ENCODE results near the gene UPK1A. TPM values are rescaled to one million over a fixed set of nuclear protein-coding genes. Genes with fewer than 3 reads are reported as not detected.
A peak's percentile ranks its signal among the peaks of the same experiment; 100 is the strongest.

The UPK1A gene
- total RNA-seq, 1 donor from 2014 or later: 0.18 TPM

DNA sequence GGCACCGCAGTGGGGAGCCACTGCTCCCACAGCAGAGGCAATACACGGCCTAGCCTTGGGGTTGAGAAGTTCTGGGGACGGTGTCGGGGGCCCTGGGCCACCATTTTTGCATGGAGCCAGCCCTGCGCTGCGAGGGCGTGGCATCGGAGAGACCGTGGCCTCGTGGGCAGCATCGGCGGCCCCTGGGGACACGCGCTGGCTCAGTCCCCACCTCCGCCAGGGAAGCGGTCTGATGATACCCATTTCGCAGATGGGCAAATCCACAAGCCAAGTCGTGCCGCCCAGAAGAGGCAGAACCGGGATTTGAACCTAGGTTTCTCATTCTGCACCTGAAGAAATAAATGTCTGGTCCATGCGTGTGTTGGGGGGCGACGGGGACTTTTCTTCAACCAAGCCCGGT lies 1.2 kb upstream of the UPK1A start:
- Histone ChIP-seq H3K4me1 (ENCODE audit: insufficient read depth, low read length) (no peaks in the 10 kb centered on the region), H3K4me3 (ENCODE audit: insufficient read depth, low read depth, low read length) (no peak overlapping the region), H3K9me3 (ENCODE audit: insufficient read depth, low read depth, low read length) (no peaks in the 10 kb centered on the region), H3K27me3 (ENCODE audit: insufficient read depth, low read length) (peaks cover 4% of the 10 kb centered on the region), H3K36me3 (ENCODE audit: insufficient read depth, low read length) (no peaks in the 10 kb centered on the region), H3K79me2 (ENCODE audit: insufficient read depth, low read length) (no peaks in the 10 kb centered on the region), H4K20me1 (ENCODE audit: insufficient read depth, low read length) (peaks cover 6% of the 10 kb centered on the region), H2AFZ (ENCODE audit: low read depth, low read length) (no peak overlapping the region), H3K27ac (ENCODE audit: low read depth, low read length) (no peak overlapping the region), H3K4me2 (ENCODE audit: low read length) (no peak overlapping the region), H3K9ac (ENCODE audit: low read length) (no peak overlapping the region)
- H3K9me3 Mint-ChIP-seq (ENCODE audit: unreplicated experiment): peaks cover 4% of the 10 kb centered on the region
- no peak overlapping the region for H3K4me3 Mint-ChIP-seq (ENCODE audit: unreplicated experiment)
- no peaks in the 10 kb centered on the region for H3K36me3 Mint-ChIP-seq (ENCODE audit: low read depth, unreplicated experiment)
- TF ChIP-seq, protein P1, sequence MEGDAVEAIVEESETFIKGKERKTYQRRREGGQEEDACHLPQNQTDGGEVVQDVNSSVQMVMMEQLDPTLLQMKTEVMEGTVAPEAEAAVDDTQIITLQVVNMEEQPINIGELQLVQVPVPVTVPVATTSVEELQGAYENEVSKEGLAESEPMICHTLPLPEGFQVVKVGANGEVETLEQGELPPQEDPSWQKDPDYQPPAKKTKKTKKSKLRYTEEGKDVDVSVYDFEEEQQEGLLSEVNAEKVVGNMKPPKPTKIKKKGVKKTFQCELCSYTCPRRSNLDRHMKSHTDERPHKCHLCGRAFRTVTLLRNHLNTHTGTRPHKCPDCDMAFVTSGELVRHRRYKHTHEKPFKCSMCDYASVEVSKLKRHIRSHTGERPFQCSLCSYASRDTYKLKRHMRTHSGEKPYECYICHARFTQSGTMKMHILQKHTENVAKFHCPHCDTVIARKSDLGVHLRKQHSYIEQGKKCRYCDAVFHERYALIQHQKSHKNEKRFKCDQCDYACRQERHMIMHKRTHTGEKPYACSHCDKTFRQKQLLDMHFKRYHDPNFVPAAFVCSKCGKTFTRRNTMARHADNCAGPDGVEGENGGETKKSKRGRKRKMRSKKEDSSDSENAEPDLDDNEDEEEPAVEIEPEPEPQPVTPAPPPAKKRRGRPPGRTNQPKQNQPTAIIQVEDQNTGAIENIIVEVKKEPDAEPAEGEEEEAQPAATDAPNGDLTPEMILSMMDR (IDR thresholded peaks at IDR 0.05; ENCODE audit: insufficient read depth, low read depth, low read length): no peak
- no peak for TF ChIP-seq EZH2 (IDR thresholded peaks at IDR 0.05; ENCODE audit: insufficient read depth, low read length)
- H3K4me1 Mint-ChIP-seq (ENCODE audit: low read depth, unreplicated experiment): no peaks in the 10 kb centered on the region
- DNase-seq (ENCODE audit: low read depth) (no peak), FAIRE-seq (no peak)
- H3K27ac Mint-ChIP-seq (ENCODE audit: unreplicated experiment): no peak overlapping the region
- peaks cover 30% of the 10 kb centered on the region for H3K27me3 Mint-ChIP-seq (ENCODE audit: low read depth, unreplicated experiment)

DNA sequence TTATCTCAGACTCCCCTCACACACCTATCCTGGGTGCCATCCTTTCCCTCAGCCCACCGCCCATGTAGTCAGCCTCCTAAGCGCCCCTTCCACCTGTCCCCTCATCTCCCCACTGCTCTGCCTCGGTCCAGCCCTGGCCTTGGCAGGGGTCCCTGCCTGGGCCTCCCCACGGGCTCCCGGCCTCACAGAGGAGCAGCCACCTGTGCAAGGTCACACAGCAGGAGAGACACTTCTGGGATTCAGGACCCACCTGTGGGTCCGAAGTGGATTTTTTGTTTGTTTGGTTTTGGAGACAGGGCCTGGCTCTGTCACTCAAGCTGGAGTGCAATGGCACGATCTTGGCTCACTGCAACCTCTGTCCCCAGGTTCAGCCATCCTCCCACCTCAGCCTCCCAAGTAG lies 713 bp upstream of the UPK1A start:
- H3K4me1 Mint-ChIP-seq (ENCODE audit: low read depth, unreplicated experiment): no peaks in the 10 kb centered on the region
- Histone ChIP-seq H3K27me3 (ENCODE audit: insufficient read depth, low read length) (peaks cover 4% of the 10 kb centered on the region), H2AFZ (ENCODE audit: low read depth, low read length) (no peak overlapping the region), H3K4me3 (ENCODE audit: insufficient read depth, low read depth, low read length) (no peak overlapping the region), H3K9ac (ENCODE audit: low read length) (no peak overlapping the region), H3K27ac (ENCODE audit: low read depth, low read length) (no peak overlapping the region), H3K36me3 (ENCODE audit: insufficient read depth, low read length) (no peaks in the 10 kb centered on the region), H3K9me3 (ENCODE audit: insufficient read depth, low read depth, low read length) (no peaks in the 10 kb centered on the region), H3K4me1 (ENCODE audit: insufficient read depth, low read length) (no peaks in the 10 kb centered on the region), H4K20me1 (ENCODE audit: insufficient read depth, low read length) (peaks cover 6% of the 10 kb centered on the region), H3K79me2 (ENCODE audit: insufficient read depth, low read length) (no peaks in the 10 kb centered on the region), H3K4me2 (ENCODE audit: low read length) (no peak overlapping the region)
- H3K36me3 Mint-ChIP-seq (ENCODE audit: low read depth, unreplicated experiment): no peaks in the 10 kb centered on the region
- H3K9me3 Mint-ChIP-seq (ENCODE audit: unreplicated experiment): peaks cover 4% of the 10 kb centered on the region
- H3K27me3 Mint-ChIP-seq (ENCODE audit: low read depth, unreplicated experiment): peaks cover 31% of the 10 kb centered on the region
- no peak overlapping the region for H3K27ac Mint-ChIP-seq (ENCODE audit: unreplicated experiment)
- H3K4me3 Mint-ChIP-seq (ENCODE audit: unreplicated experiment): no peak overlapping the region
- no peak for TF ChIP-seq EZH2 (IDR thresholded peaks at IDR 0.05; ENCODE audit: insufficient read depth, low read length)
- TF ChIP-seq, protein P1 (IDR thresholded peaks at IDR 0.05; ENCODE audit: insufficient read depth, low read depth, low read length): no peak
- DNase-seq (ENCODE audit: low read depth) (no peak), FAIRE-seq (no peak)

DNA sequence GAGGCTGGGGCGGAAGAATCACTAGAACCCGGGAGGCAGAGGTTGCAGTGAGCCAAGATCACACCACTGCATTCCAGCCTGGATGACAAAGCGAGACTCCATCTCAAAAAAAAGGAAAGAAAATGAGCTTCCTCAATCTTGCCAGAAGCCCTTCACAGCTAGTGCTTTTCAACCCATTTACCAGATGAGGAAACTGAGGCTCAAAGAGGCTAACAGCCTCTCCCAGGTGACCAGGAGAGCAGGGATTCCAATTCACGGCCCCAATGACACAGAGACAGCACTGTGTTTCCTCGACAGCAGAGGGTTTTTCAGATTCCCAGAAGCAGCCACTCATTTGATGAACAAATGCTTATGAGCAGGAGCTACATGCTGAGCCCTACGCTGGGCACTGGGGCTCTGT lies 3.2 kb downstream of the UPK1A start:
- H3K4me3 Mint-ChIP-seq (ENCODE audit: unreplicated experiment): no peak overlapping the region
- Histone ChIP-seq H3K9ac (ENCODE audit: low read length) (no peak overlapping the region), H4K20me1 (ENCODE audit: insufficient read depth, low read length) (no peaks in the 10 kb centered on the region), H3K27ac (ENCODE audit: low read depth, low read length) (no peak overlapping the region), H3K4me1 (ENCODE audit: insufficient read depth, low read length) (no peaks in the 10 kb centered on the region), H3K4me2 (ENCODE audit: low read length) (no peak overlapping the region), H3K79me2 (ENCODE audit: insufficient read depth, low read length) (no peaks in the 10 kb centered on the region), H3K9me3 (ENCODE audit: insufficient read depth, low read depth, low read length) (no peaks in the 10 kb centered on the region), H3K4me3 (ENCODE audit: insufficient read depth, low read depth, low read length) (no peak overlapping the region), H2AFZ (ENCODE audit: low read depth, low read length) (no peak overlapping the region), H3K36me3 (ENCODE audit: insufficient read depth, low read length) (no peaks in the 10 kb centered on the region), H3K27me3 (ENCODE audit: insufficient read depth, low read length) (peaks cover 4% of the 10 kb centered on the region)
- H3K9me3 Mint-ChIP-seq (ENCODE audit: unreplicated experiment): no peaks in the 10 kb centered on the region
- peak overlapping the region; percentile 19 for H3K27ac Mint-ChIP-seq (ENCODE audit: unreplicated experiment)
- TF ChIP-seq, protein P1 (IDR thresholded peaks at IDR 0.05; ENCODE audit: insufficient read depth, low read depth, low read length): no peak
- H3K36me3 Mint-ChIP-seq (ENCODE audit: low read depth, unreplicated experiment): no peaks in the 10 kb centered on the region
- DNase-seq (ENCODE audit: low read depth) (no peak), FAIRE-seq (no peak)
- H3K27me3 Mint-ChIP-seq (ENCODE audit: low read depth, unreplicated experiment): peaks cover 51% of the 10 kb centered on the region
- no peaks in the 10 kb centered on the region for H3K4me1 Mint-ChIP-seq (ENCODE audit: low read depth, unreplicated experiment)

All from astrocyte (in vitro differentiated cells and primary cell).